ENCODE data around the gene TIGD6. TPM values are rescaled to one million over a fixed set of nuclear protein-coding genes. Genes with fewer than 3 reads are reported as not detected.

Gene TIGD6
- total and polyA plus RNA-seq, 4 experiments from 2014 or later, result 1.3 to 6.8 (median 3.5) TPM

GRCh38 chr5:150024346-150024984 lies 24.0 kb upstream of the TIGD6 start:
- intact Hi-C loops (cut with micrococcal nuclease), result no loop called here
- H3K27me3 Mint-ChIP-seq, result no peaks in the 10 kb centered on the region
- DNase-seq, result no peak
- no peaks in the 10 kb centered on the region for H3K9me3 ChIP-seq (ENCODE audit: control insufficient read depth in 1 of 2, low read length in 2 of 2)
- H3K27ac ChIP-seq (ENCODE audit: low read depth, low read length), result no peak overlapping the region
- H3K4me3 Mint-ChIP-seq, result no peak overlapping the region
- H3K4me1 Mint-ChIP-seq, result peaks cover 0 to 1% (median 0%) of the 10 kb centered on the region in 4 donors
- peaks cover 64% of the 10 kb centered on the region for H3K36me3 ChIP-seq (ENCODE audit: insufficient read depth, low read length)
- H3K4me3 ChIP-seq (ENCODE audit: low read length in 2 of 2), result no peak overlapping the region
- peaks cover 57 to 84% of the 10 kb centered on the region in 2 donors for H3K36me3 Mint-ChIP-seq
- no peaks in the 10 kb centered on the region for H3K9me3 Mint-ChIP-seq
- H3K27ac Mint-ChIP-seq, result no peak overlapping the region
- CTCF ChIA-PET (ENCODE audit: partially characterized antibody), result no interaction called here
- POLR2A ChIA-PET (ENCODE audit: partially characterized antibody), result no interaction called here
- H3K27me3 ChIP-seq (ENCODE audit: insufficient read depth, low read length), result no peaks in the 10 kb centered on the region
- no peaks in the 10 kb centered on the region for H3K4me1 ChIP-seq (ENCODE audit: insufficient read depth, low read length)

DNA sequence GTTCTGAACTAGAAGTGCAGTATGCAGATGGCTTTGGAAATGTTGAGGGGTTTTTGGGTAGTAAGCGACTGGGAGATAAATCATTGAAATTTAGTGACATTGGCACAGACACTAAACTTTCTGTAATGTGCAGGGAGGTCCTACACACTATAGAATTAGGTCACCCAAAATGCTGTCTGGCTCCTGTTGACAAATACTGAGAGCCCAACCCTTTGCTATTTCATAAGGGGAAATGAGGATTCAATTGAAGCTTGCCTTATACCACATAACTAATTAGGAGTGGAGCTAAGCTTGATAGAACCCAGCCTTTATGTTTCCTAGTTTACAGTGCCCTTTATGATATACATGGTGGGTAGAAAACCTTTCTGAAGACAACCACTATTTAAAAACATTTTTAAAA lies 22.7 kb upstream of the TIGD6 start:
- peaks cover 75% of the 10 kb centered on the region for H3K36me3 ChIP-seq (ENCODE audit: insufficient read depth, low read length)
- CTCF ChIA-PET (ENCODE audit: partially characterized antibody), result no interaction called here
- no peak for DNase-seq

GRCh38 chr5:150022681-150023080 lies 22.2 kb upstream of the TIGD6 start:
- intact Hi-C loops (cut with micrococcal nuclease), result no loop called here
- peaks cover 80% of the 10 kb centered on the region for H3K36me3 ChIP-seq (ENCODE audit: insufficient read depth, low read length)

More for the DNA sequence above, 22.7 kb upstream of the TIGD6 start:
- Histone ChIP-seq H3K9me3 (ENCODE audit: control insufficient read depth in 1 of 2, low read length in 2 of 2) (no peaks in the 10 kb centered on the region), H3K27me3 (ENCODE audit: insufficient read depth, low read length) (no peaks in the 10 kb centered on the region), H3K4me1 (ENCODE audit: insufficient read depth, low read length) (no peaks in the 10 kb centered on the region), H3K4me3 (ENCODE audit: low read length in 2 of 2) (no peak overlapping the region), H3K27ac (ENCODE audit: low read depth, low read length) (no peak overlapping the region)
- no peaks in the 10 kb centered on the region for H3K27me3 Mint-ChIP-seq
- peaks cover 67 to 87% of the 10 kb centered on the region in 2 donors for H3K36me3 Mint-ChIP-seq
- POLR2A ChIA-PET (ENCODE audit: partially characterized antibody), result interaction anchor here (1.2 kb wide), 1 partner anchor 23 kb away, joined by 3 read pairs; the partner anchor contains the start of genes HMGXB3 and TIGD6
- H3K4me3 Mint-ChIP-seq, result no peak overlapping the region
- H3K9me3 Mint-ChIP-seq, result no peaks in the 10 kb centered on the region
- intact Hi-C loops (cut with micrococcal nuclease), result no loop called here
- no peak overlapping the region for H3K27ac Mint-ChIP-seq
- H3K4me1 Mint-ChIP-seq, result peaks cover 0 to 4% (median 0%) of the 10 kb centered on the region in 4 donors

DNA sequence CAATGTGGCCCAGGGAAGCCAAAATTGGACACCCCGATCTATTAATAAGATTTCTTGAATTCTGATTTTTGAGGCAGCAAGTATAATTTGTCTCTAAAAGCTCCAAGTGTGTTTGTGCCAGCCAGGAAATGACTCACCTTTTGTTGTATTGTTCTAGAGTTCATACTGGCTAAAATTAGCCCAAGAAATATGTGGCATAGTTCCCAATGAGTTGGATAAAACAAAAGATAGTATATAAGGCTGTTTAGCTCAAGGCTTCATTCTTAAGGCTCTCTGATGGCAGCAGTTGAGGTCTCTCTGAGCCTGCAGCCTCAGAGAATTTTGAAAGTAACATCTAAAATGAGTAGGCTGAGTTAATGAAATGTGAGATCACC lies 21.7 kb upstream of the TIGD6 start:
- Mint-ChIP-seq H3K27ac (peak overlapping the region in 1 of 7 donors; percentile 82), H3K27me3 (no peaks in the 10 kb centered on the region), H3K4me3 (no peak overlapping the region), H3K36me3 (peaks cover 69 to 87% of the 10 kb centered on the region in 2 donors), H3K4me1 (peaks cover 0 to 4% (median 0%) of the 10 kb centered on the region in 4 donors), H3K9me3 (no peaks in the 10 kb centered on the region)
- Histone ChIP-seq H3K4me1 (ENCODE audit: insufficient read depth, low read length) (no peaks in the 10 kb centered on the region), H3K27ac (ENCODE audit: low read depth, low read length) (no peak overlapping the region), H3K4me3 (ENCODE audit: low read length in 2 of 2) (no peak overlapping the region), H3K36me3 (ENCODE audit: insufficient read depth, low read length) (peaks cover 80% of the 10 kb centered on the region), H3K9me3 (ENCODE audit: control insufficient read depth in 1 of 2, low read length in 2 of 2) (no peaks in the 10 kb centered on the region), H3K27me3 (ENCODE audit: insufficient read depth, low read length) (no peaks in the 10 kb centered on the region)
- DNase-seq, result no peak
- CTCF ChIA-PET (ENCODE audit: partially characterized antibody), result interaction anchor here (1.7 kb wide), 1 partner anchor 9 kb away, joined by 7 read pairs; no protein-coding TSS in a partner anchor
- POLR2A ChIA-PET (ENCODE audit: partially characterized antibody), result interaction anchor here (1.2 kb wide), 1 partner anchor 22 kb away, joined by 3 read pairs; the partner anchor contains the start of genes HMGXB3 and TIGD6
- intact Hi-C loops (cut with micrococcal nuclease), result no loop called here

More at GRCh38 chr5:150022681-150023080, 22.2 kb upstream of the TIGD6 start:
- POLR2A ChIA-PET (ENCODE audit: partially characterized antibody), result interaction anchor here (1.2 kb wide), 1 partner anchor 22 kb away, joined by 3 read pairs; the partner anchor contains the start of genes HMGXB3 and TIGD6
- no peak overlapping the region for H3K4me3 ChIP-seq (ENCODE audit: low read length in 2 of 2)
- no peak overlapping the region for H3K27ac ChIP-seq (ENCODE audit: low read depth, low read length)
- CTCF ChIA-PET (ENCODE audit: partially characterized antibody), result no interaction called here
- no peaks in the 10 kb centered on the region for H3K9me3 ChIP-seq (ENCODE audit: control insufficient read depth in 1 of 2, low read length in 2 of 2)
- no peak overlapping the region for H3K4me3 Mint-ChIP-seq
- H3K27ac Mint-ChIP-seq, result no peak overlapping the region
- H3K9me3 Mint-ChIP-seq, result no peaks in the 10 kb centered on the region
- peaks cover 0 to 4% (median 0%) of the 10 kb centered on the region in 4 donors for H3K4me1 Mint-ChIP-seq
- H3K4me1 ChIP-seq (ENCODE audit: insufficient read depth, low read length), result no peaks in the 10 kb centered on the region
- H3K36me3 Mint-ChIP-seq, result peaks cover 65 to 87% of the 10 kb centered on the region in 2 donors
- H3K27me3 Mint-ChIP-seq, result no peaks in the 10 kb centered on the region
- H3K27me3 ChIP-seq (ENCODE audit: insufficient read depth, low read length), result no peaks in the 10 kb centered on the region
- no peak for DNase-seq

- peaks cover 0 to 4% (median 0%) of the 10 kb centered on the region in 4 donors for H3K4me1 Mint-ChIP-seq
- intact Hi-C loops (cut with micrococcal nuclease), result no loop called here
- H3K4me3 Mint-ChIP-seq, result no peak overlapping the region
- no peaks in the 10 kb centered on the region for H3K9me3 Mint-ChIP-seq
- ChIA-PET CTCF (ENCODE audit: partially characterized antibody) (interaction anchor here (0.6 to 1.7 kb wide), 2 partner anchors 9 to 353 kb away, joined by 6 to 7 read pairs; no protein-coding TSS in a partner anchor), POLR2A (ENCODE audit: partially characterized antibody) (interaction anchor here (1.2 kb wide), 1 partner anchor 21 kb away, joined by 3 read pairs; the partner anchor contains the start of genes HMGXB3 and TIGD6)
- DNase-seq, result no peak
- H3K36me3 ChIP-seq (ENCODE audit: insufficient read depth, low read length), result peaks cover 75% of the 10 kb centered on the region
- peak overlapping the region in 3 of 7 donors; percentile 24 to 82 (median 26) for H3K27ac Mint-ChIP-seq
- H3K27ac ChIP-seq (ENCODE audit: low read depth, low read length), result no peak overlapping the region
- H3K27me3 ChIP-seq (ENCODE audit: insufficient read depth, low read length), result no peaks in the 10 kb centered on the region
- peaks cover 70 to 87% of the 10 kb centered on the region in 2 donors for H3K36me3 Mint-ChIP-seq
- no peak overlapping the region for H3K4me3 ChIP-seq (ENCODE audit: low read length in 2 of 2)
- H3K27me3 Mint-ChIP-seq, result no peaks in the 10 kb centered on the region
- H3K4me1 ChIP-seq (ENCODE audit: insufficient read depth, low read length), result no peaks in the 10 kb centered on the region
- no peaks in the 10 kb centered on the region for H3K9me3 ChIP-seq (ENCODE audit: control insufficient read depth in 1 of 2, low read length in 2 of 2)
Observed at GRCh38 chr5:150021491-150022157, 21.2 kb upstream of the TIGD6 start.

- peaks cover 76 to 87% of the 10 kb centered on the region in 2 donors for H3K36me3 Mint-ChIP-seq
- POLR2A ChIA-PET (ENCODE audit: partially characterized antibody), result no interaction called here
Observed at GRCh38 chr5:150020249-150020648, 19.8 kb upstream of the TIGD6 start.

More at GRCh38 chr5:150020249-150020648, 19.8 kb upstream of the TIGD6 start:
- Mint-ChIP-seq H3K9me3 (peaks cover 0 to 6% (median 0%) of the 10 kb centered on the region in 8 donors), H3K4me3 (no peak overlapping the region), H3K27me3 (no peaks in the 10 kb centered on the region), H3K4me1 (peaks cover 0 to 4% (median 0%) of the 10 kb centered on the region in 4 donors), H3K27ac (peak overlapping the region in 1 of 7 donors; percentile 5)
- no peaks in the 10 kb centered on the region for H3K4me1 ChIP-seq (ENCODE audit: insufficient read depth, low read length)
- no peaks in the 10 kb centered on the region for H3K27me3 ChIP-seq (ENCODE audit: insufficient read depth, low read length)
- H3K36me3 ChIP-seq (ENCODE audit: insufficient read depth, low read length), result peaks cover 76% of the 10 kb centered on the region
- no peak overlapping the region for H3K27ac ChIP-seq (ENCODE audit: low read depth, low read length)
- intact Hi-C loops (cut with micrococcal nuclease), result no loop called here
- H3K9me3 ChIP-seq (ENCODE audit: control insufficient read depth in 1 of 2, low read length in 2 of 2), result no peaks in the 10 kb centered on the region
- CTCF ChIA-PET (ENCODE audit: partially characterized antibody), result interaction anchor here (0.9 kb wide), 1 partner anchor 186 kb away, joined by 3 read pairs; no protein-coding TSS in a partner anchor
- DNase-seq, result no peak
- H3K4me3 ChIP-seq (ENCODE audit: low read length in 2 of 2), result no peak overlapping the region
